ENCODE measurements around the gene MICAL3.

Gene MICAL3

GRCh38 chr22:17915188-17915587 lies 109.2 kb downstream of the MICAL3 start:
- Histone ChIP-seq H3K4me3 (ENCODE audit: low read length) (no peak overlapping the region), H3K27me3 (replicated peaks; ENCODE audit: control insufficient read depth, insufficient read depth, low read length) (no peaks in the 10 kb centered on the region), H3K36me3 (ENCODE audit: control insufficient read depth, insufficient read depth, low read length, severe bottlenecking) (no peaks in the 10 kb centered on the region), H3K9me3 (ENCODE audit: control insufficient read depth, low read length) (no peaks in the 10 kb centered on the region), H3K9ac (ENCODE audit: low read length) (no peak overlapping the region), H3K4me1 (ENCODE audit: control insufficient read depth, insufficient read depth, low read length) (peaks cover 22% of the 10 kb centered on the region)
- DNase-seq (ENCODE audit: low read depth), result no peak

- Histone ChIP-seq H3K36me3 (ENCODE audit: control insufficient read depth, insufficient read depth, low read length, severe bottlenecking) (no peaks in the 10 kb centered on the region), H3K4me1 (ENCODE audit: control insufficient read depth, insufficient read depth, low read length) (peaks cover 29% of the 10 kb centered on the region), H3K9ac (ENCODE audit: low read length) (no peak overlapping the region), H3K4me3 (ENCODE audit: low read length) (no peak overlapping the region), H3K27me3 (replicated peaks; ENCODE audit: control insufficient read depth, insufficient read depth, low read length) (no peaks in the 10 kb centered on the region), H3K9me3 (ENCODE audit: control insufficient read depth, low read length) (no peaks in the 10 kb centered on the region)
- DNase-seq (ENCODE audit: low read depth), result no peak
Measured at GRCh38 chr22:17914474-17914873, 109.9 kb downstream of the MICAL3 start.

DNA sequence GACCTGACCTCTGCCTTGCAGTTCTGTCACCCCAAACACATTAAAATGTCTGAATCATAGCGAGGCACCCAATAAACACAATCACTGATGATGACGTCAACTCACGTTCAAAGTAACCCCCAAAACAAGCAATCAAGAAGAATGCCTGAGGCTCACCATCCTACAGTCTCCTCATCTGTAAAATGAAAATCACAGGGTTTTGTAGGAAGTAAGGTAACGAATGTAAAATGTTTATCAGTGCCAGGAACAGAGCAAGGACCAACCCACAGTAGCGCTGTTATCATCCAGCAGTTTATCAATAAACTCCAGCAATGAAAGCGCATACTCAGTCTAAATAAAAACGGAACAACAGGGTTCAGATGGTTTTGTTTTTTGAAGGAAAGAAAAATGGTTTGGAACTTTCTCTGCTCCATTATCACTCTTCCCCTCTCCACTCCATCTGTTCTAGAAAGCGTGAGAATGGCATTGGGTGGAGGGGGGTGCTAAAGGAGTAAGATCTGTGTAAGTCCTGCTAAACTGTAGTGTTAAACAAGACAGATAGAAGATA lies 110.5 kb downstream of the MICAL3 start:
- no peak overlapping the region for H3K9ac ChIP-seq (ENCODE audit: low read length)
- no peaks in the 10 kb centered on the region for H3K27me3 ChIP-seq (replicated peaks; ENCODE audit: control insufficient read depth, insufficient read depth, low read length)
- no peak for DNase-seq (ENCODE audit: low read depth)
- no peaks in the 10 kb centered on the region for H3K36me3 ChIP-seq (ENCODE audit: control insufficient read depth, insufficient read depth, low read length, severe bottlenecking)
- H3K9me3 ChIP-seq (ENCODE audit: control insufficient read depth, low read length), result no peaks in the 10 kb centered on the region
- no peak overlapping the region for H3K4me3 ChIP-seq (ENCODE audit: low read length)
- peaks cover 30% of the 10 kb centered on the region for H3K4me1 ChIP-seq (ENCODE audit: control insufficient read depth, insufficient read depth, low read length)

GRCh38 chr22:17912945-17913721 lies 111.2 kb downstream of the MICAL3 start:
- no peak overlapping the region for H3K9ac ChIP-seq (ENCODE audit: low read length)
- DNase-seq (ENCODE audit: low read depth), result no peak
- no peaks in the 10 kb centered on the region for H3K9me3 ChIP-seq (ENCODE audit: control insufficient read depth, low read length)
- no peak overlapping the region for H3K4me3 ChIP-seq (ENCODE audit: low read length)
- no peaks in the 10 kb centered on the region for H3K36me3 ChIP-seq (ENCODE audit: control insufficient read depth, insufficient read depth, low read length, severe bottlenecking)
- no peaks in the 10 kb centered on the region for H3K27me3 ChIP-seq (replicated peaks; ENCODE audit: control insufficient read depth, insufficient read depth, low read length)
- H3K4me1 ChIP-seq (ENCODE audit: control insufficient read depth, insufficient read depth, low read length), result peaks cover 30% of the 10 kb centered on the region

DNA sequence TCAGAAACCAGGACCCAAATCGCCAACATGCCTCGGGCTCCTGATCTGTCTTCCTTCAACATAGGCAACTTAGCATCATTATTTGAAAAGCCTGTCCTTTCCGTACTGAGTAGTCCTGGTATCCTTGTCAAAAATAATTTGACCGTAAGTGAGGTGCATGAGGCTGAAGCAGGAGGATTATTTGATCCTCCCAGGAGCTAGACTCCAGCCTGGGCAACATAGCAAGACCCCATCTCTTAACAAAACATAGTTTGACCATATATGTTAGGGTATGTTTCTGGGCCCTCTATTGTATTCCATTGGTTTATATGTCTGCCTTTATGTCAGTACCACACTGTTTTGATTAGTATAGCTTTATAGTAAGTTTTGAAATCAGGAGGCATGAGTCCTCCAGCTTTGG lies 112.5 kb downstream of the MICAL3 start:
- Histone ChIP-seq H3K4me3 (ENCODE audit: low read length) (no peak overlapping the region), H3K4me1 (ENCODE audit: control insufficient read depth, insufficient read depth, low read length) (peaks cover 35% of the 10 kb centered on the region), H3K36me3 (ENCODE audit: control insufficient read depth, insufficient read depth, low read length, severe bottlenecking) (no peaks in the 10 kb centered on the region), H3K9me3 (ENCODE audit: control insufficient read depth, low read length) (no peaks in the 10 kb centered on the region), H3K27me3 (replicated peaks; ENCODE audit: control insufficient read depth, insufficient read depth, low read length) (no peaks in the 10 kb centered on the region), H3K9ac (ENCODE audit: low read length) (no peak overlapping the region)
- DNase-seq (ENCODE audit: low read depth), result no peak

- no peak for DNase-seq (ENCODE audit: low read depth)
- H3K4me3 ChIP-seq (ENCODE audit: low read length), result peak overlapping the region; percentile 36
Measured at GRCh38 chr22:17911312-17911705, 113.1 kb downstream of the MICAL3 start.

GRCh38 chr22:17910561-17911311 lies 113.6 kb downstream of the MICAL3 start:
- Histone ChIP-seq H3K9me3 (ENCODE audit: control insufficient read depth, low read length) (no peaks in the 10 kb centered on the region), H3K36me3 (ENCODE audit: control insufficient read depth, insufficient read depth, low read length, severe bottlenecking) (peaks cover 7% of the 10 kb centered on the region), H3K27me3 (replicated peaks; ENCODE audit: control insufficient read depth, insufficient read depth, low read length) (no peaks in the 10 kb centered on the region), H3K4me1 (ENCODE audit: control insufficient read depth, insufficient read depth, low read length) (peaks cover 35% of the 10 kb centered on the region), H3K9ac (ENCODE audit: low read length) (peak overlapping the region; percentile 40), H3K4me3 (ENCODE audit: low read length) (peak overlapping the region; percentile 36)
- DNase-seq (ENCODE audit: low read depth), result peak; percentile 86

More at GRCh38 chr22:17911312-17911705, 113.1 kb downstream of the MICAL3 start:
- Histone ChIP-seq H3K4me1 (ENCODE audit: control insufficient read depth, insufficient read depth, low read length) (peaks cover 35% of the 10 kb centered on the region), H3K27me3 (replicated peaks; ENCODE audit: control insufficient read depth, insufficient read depth, low read length) (no peaks in the 10 kb centered on the region), H3K36me3 (ENCODE audit: control insufficient read depth, insufficient read depth, low read length, severe bottlenecking) (peaks cover 2% of the 10 kb centered on the region), H3K9ac (ENCODE audit: low read length) (peak overlapping the region; percentile 40), H3K9me3 (ENCODE audit: control insufficient read depth, low read length) (no peaks in the 10 kb centered on the region)

- Histone ChIP-seq H3K36me3 (ENCODE audit: control insufficient read depth, insufficient read depth, low read length, severe bottlenecking) (peaks cover 36% of the 10 kb centered on the region), H3K4me3 (ENCODE audit: low read length) (no peak overlapping the region), H3K4me1 (ENCODE audit: control insufficient read depth, insufficient read depth, low read length) (peaks cover 28% of the 10 kb centered on the region), H3K27me3 (replicated peaks; ENCODE audit: control insufficient read depth, insufficient read depth, low read length) (no peaks in the 10 kb centered on the region), H3K9me3 (ENCODE audit: control insufficient read depth, low read length) (no peaks in the 10 kb centered on the region), H3K9ac (ENCODE audit: low read length) (no peak overlapping the region)
- DNase-seq (ENCODE audit: low read depth), result peak; percentile 18
Measured at GRCh38 chr22:17907748-17908051, 116.7 kb downstream of the MICAL3 start.

GRCh38 chr22:17906978-17907747 lies 117.2 kb downstream of the MICAL3 start:
- DNase-seq (ENCODE audit: low read depth), result no peak
- H3K9me3 ChIP-seq (ENCODE audit: control insufficient read depth, low read length), result no peaks in the 10 kb centered on the region
- no peak overlapping the region for H3K9ac ChIP-seq (ENCODE audit: low read length)
- H3K4me1 ChIP-seq (ENCODE audit: control insufficient read depth, insufficient read depth, low read length), result peaks cover 28% of the 10 kb centered on the region
- peaks cover 36% of the 10 kb centered on the region for H3K36me3 ChIP-seq (ENCODE audit: control insufficient read depth, insufficient read depth, low read length, severe bottlenecking)
- no peak overlapping the region for H3K4me3 ChIP-seq (ENCODE audit: low read length)
- H3K27me3 ChIP-seq (replicated peaks; ENCODE audit: control insufficient read depth, insufficient read depth, low read length), result no peaks in the 10 kb centered on the region

GRCh38 chr22:17905445-17905844 lies 118.9 kb downstream of the MICAL3 start:
- peaks cover 16% of the 10 kb centered on the region for H3K4me1 ChIP-seq (ENCODE audit: control insufficient read depth, insufficient read depth, low read length)
- no peak for DNase-seq (ENCODE audit: low read depth)

More at GRCh38 chr22:17905445-17905844, 118.9 kb downstream of the MICAL3 start:
- Histone ChIP-seq H3K4me3 (ENCODE audit: low read length) (no peak overlapping the region), H3K27me3 (replicated peaks; ENCODE audit: control insufficient read depth, insufficient read depth, low read length) (no peaks in the 10 kb centered on the region), H3K36me3 (ENCODE audit: control insufficient read depth, insufficient read depth, low read length, severe bottlenecking) (peaks cover 43% of the 10 kb centered on the region), H3K9me3 (ENCODE audit: control insufficient read depth, low read length) (no peaks in the 10 kb centered on the region), H3K9ac (ENCODE audit: low read length) (no peak overlapping the region)
